ENCODE measurements around the gene OR56A4.

OR56A4 gene

GRCh38 chr11:6006846-6007245 is at the start of gene OR56A4:
Gene OR56A4 (minus strand): TSS chr11:6006946. CDS start chr11:6002992, 3,954 bp downstream.
- no peak for DNase-seq (ENCODE audit: low read depth, low spot score)
- CTCF ChIA-PET, result no interaction called here
- TF ChIP-seq, protein P1, sequence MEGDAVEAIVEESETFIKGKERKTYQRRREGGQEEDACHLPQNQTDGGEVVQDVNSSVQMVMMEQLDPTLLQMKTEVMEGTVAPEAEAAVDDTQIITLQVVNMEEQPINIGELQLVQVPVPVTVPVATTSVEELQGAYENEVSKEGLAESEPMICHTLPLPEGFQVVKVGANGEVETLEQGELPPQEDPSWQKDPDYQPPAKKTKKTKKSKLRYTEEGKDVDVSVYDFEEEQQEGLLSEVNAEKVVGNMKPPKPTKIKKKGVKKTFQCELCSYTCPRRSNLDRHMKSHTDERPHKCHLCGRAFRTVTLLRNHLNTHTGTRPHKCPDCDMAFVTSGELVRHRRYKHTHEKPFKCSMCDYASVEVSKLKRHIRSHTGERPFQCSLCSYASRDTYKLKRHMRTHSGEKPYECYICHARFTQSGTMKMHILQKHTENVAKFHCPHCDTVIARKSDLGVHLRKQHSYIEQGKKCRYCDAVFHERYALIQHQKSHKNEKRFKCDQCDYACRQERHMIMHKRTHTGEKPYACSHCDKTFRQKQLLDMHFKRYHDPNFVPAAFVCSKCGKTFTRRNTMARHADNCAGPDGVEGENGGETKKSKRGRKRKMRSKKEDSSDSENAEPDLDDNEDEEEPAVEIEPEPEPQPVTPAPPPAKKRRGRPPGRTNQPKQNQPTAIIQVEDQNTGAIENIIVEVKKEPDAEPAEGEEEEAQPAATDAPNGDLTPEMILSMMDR (IDR thresholded peaks at IDR 0.05; ENCODE audit: insufficient read depth, low read length, missing control alignments), result no peak
- POLR2A ChIA-PET, result no interaction called here
- no peak within 1 kb of the TSS for H3K4me3 ChIP-seq (ENCODE audit: low read depth, low read length)

DNA sequence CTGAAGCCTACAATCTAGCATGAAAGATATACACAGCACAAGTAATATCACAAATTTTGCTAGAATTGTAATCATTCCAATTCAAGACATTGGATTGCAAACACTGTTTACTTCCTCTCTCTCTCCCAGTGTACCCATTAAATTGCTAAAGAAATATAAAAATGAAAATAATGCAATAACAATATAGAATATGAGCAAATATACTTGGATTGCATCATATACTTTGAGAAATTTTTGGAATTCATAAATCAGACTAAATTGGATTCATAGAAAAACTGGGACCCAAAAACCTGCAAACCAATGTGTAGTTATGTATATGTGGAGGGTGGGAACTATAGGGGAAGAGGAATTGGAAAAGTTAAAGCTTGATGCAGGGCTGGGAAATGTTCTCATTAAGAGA is 48.8 kb upstream of the OR56A4 start:
- no peak overlapping the region for H3K4me3 ChIP-seq (ENCODE audit: low read depth, low read length)
- POLR2A ChIA-PET, result no interaction called here
- TF ChIP-seq, protein P1 (IDR thresholded peaks at IDR 0.05; ENCODE audit: insufficient read depth, low read length, missing control alignments), result no peak
- no peak for DNase-seq (ENCODE audit: low read depth, low spot score)
- CTCF ChIA-PET, result no interaction called here

DNA sequence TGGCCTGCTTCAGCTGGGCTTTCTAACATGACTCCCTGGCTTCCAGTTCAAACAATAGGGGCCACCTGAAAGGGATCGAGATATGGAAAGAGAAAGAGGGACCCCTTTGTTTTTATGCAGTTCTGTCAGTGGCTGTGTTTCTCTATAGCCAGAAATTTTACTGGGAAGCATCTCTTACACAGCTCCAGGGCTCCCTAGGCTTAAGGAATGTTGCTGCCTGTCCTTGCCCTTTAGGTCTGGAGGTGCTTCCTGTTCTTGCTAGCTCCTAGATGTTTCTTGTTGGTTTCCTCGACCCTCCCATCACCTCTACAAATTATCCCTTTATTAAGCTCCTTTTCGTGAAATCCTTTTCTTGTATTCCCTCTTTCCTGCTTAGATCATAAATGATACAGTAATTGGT is 45.6 kb upstream of the OR56A4 start:
- H3K4me3 ChIP-seq (ENCODE audit: low read depth, low read length), result no peak overlapping the region
- ChIA-PET POLR2A (no interaction called here), CTCF (no interaction called here)
- TF ChIP-seq, protein P1 (IDR thresholded peaks at IDR 0.05; ENCODE audit: insufficient read depth, low read length, missing control alignments), result no peak
- no peak for DNase-seq (ENCODE audit: low read depth, low spot score)

- TF ChIP-seq, protein P1 (IDR thresholded peaks at IDR 0.05; ENCODE audit: insufficient read depth, low read length, missing control alignments), result no peak
- no peak overlapping the region for H3K4me3 ChIP-seq (ENCODE audit: low read depth, low read length)
- DNase-seq (ENCODE audit: low read depth, low spot score), result no peak
- POLR2A ChIA-PET, result no interaction called here
- CTCF ChIA-PET, result no interaction called here
Measured at GRCh38 chr11:6040874-6041273, 34.1 kb upstream of the OR56A4 start.

DNA sequence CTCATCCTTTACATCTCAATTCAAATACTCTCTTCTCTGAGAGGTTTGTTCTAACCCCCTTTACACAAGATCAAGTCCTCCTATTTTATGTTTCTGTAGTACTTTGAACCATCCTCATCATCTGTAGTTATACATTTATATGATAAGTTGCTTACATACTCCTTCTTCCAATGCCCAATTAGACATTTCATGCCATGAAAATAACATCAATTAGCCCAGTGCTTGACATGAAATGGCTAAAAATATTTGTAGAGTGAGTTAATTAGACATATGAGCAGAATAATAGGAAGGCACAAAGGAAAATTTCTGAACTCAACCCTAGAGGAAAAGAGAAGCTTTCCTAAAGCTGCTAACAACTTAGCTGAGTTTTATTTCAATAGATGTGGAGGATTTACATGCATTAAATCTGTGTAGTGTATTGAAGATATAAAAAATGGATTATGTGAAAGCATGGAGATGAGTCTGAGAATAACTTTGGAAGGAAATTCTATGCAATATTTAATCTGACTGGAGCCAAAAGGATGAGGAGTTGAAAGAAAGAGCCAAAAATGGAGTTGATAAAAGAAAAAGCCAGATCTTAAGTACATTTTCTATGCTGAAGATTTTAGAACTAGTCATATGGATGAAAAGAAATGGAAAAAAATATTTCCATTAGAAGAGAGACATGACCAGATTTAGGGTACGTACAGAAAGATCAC is 24.1 kb upstream of the OR56A4 start, which contains the start of gene OR56A1:
TSS of gene OR56A1 (minus strand) at position 51 of the 698 bp plus-strand sequence. CDS start 3,066 bp downstream, outside the sequence.
- no peak for DNase-seq (ENCODE audit: low read depth, low spot score)
- no peak within 1 kb of the TSS for H3K4me3 ChIP-seq (ENCODE audit: low read depth, low read length)
- TF ChIP-seq, protein P1 (IDR thresholded peaks at IDR 0.05; ENCODE audit: insufficient read depth, low read length, missing control alignments), result no peak
- CTCF ChIA-PET, result no interaction called here
- POLR2A ChIA-PET, result no interaction called here

- ChIA-PET CTCF (interaction anchor here (7.4 kb wide), 1 partner anchor 336 kb away, joined by 108 read pairs; no protein-coding TSS in a partner anchor), POLR2A (no interaction called here)
- TF ChIP-seq, protein P1 (IDR thresholded peaks at IDR 0.05; ENCODE audit: insufficient read depth, low read length, missing control alignments), result no peak
- no peak overlapping the region for H3K4me3 ChIP-seq (ENCODE audit: low read depth, low read length)
- DNase-seq (ENCODE audit: low read depth, low spot score), result no peak
Measured at GRCh38 chr11:6027501-6027900, 20.8 kb upstream of the OR56A4 start.

All from AG04449 (cell line).